ENCODE data around the gene ATF5. TPM values are rescaled to one million over a fixed set of nuclear protein-coding genes. Genes with fewer than 3 reads are reported as not detected.

Gene ATF5
- total and polyA plus RNA-seq, 10 of the 15 experiments (the other 5 are each of a cell fraction or from before 2014, with no cell fraction given): 9.1 to 133 (median 24.0) TPM

DNA sequence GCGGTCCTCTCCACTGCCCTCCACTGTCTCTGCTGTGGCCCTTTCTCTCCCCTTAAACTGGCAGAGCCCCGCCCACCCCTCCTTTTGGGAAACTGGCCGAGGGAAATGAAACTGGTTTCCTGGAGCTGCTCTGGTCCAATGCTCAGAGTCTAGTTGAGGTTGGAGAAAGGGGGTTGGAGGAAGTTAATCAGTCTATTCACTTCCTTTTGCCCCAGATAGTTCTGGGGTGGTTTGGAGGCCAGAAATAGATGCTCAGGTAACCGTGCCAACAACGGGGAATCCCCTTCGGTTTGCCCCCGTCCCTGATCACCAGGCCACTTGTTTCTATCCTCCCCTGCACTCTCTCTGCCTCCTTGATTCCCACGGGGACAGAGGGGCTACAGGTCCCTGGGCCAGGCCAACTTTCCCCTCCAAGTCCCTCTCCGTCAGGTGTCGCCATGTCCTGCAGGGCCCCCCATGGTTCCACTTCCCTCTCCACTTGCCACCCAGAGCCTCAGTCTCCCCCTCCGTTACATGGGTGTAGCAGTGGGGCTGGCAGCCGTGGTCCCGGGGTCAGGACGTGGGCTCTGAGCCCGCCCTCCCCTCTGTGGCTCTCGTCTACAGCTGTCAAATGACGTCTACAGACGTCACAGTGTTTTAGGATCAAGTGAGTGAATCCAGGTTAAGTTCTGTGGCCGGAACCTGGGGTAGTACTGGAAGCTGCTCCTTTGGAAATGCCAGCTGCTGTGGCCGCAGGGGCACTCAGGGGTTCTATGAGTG, 32.0 kb upstream of the ATF5 start, which contains the start of gene IL4I1 (continued):
- TF ChIP-seq PML (IDR thresholded peaks at IDR 0.05; ENCODE audit: low read length): peak; percentile 80; the same call in 1 of the 2 replicates
- no peak for TF ChIP-seq YY1 (IDR thresholded peaks at IDR 0.05; ENCODE audit: low read depth, low read length)
- no peak for TF ChIP-seq FOXK2 (IDR thresholded peaks at IDR 0.05)
- TF ChIP-seq, protein P1, sequence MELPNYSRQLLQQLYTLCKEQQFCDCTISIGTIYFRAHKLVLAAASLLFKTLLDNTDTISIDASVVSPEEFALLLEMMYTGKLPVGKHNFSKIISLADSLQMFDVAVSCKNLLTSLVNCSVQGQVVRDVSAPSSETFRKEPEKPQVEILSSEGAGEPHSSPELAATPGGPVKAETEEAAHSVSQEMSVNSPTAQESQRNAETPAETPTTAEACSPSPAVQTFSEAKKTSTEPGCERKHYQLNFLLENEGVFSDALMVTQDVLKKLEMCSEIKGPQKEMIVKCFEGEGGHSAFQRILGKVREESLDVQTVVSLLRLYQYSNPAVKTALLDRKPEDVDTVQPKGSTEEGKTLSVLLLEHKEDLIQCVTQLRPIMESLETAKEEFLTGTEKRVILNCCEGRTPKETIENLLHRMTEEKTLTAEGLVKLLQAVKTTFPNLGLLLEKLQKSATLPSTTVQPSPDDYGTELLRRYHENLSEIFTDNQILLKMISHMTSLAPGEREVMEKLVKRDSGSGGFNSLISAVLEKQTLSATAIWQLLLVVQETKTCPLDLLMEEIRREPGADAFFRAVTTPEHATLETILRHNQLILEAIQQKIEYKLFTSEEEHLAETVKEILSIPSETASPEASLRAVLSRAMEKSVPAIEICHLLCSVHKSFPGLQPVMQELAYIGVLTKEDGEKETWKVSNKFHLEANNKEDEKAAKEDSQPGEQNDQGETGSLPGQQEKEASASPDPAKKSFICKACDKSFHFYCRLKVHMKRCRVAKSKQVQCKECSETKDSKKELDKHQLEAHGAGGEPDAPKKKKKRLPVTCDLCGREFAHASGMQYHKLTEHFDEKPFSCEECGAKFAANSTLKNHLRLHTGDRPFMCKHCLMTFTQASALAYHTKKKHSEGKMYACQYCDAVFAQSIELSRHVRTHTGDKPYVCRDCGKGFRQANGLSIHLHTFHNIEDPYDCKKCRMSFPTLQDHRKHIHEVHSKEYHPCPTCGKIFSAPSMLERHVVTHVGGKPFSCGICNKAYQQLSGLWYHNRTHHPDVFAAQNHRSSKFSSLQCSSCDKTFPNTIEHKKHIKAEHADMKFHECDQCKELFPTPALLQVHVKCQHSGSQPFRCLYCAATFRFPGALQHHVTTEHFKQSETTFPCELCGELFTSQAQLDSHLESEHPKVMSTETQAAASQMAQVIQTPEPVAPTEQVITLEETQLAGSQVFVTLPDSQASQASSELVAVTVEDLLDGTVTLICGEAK (IDR thresholded peaks at IDR 0.05; ENCODE audit: borderline replicate concordance): no peak; the same call in 1 of the 2 replicates
- TF ChIP-seq, protein P2, sequence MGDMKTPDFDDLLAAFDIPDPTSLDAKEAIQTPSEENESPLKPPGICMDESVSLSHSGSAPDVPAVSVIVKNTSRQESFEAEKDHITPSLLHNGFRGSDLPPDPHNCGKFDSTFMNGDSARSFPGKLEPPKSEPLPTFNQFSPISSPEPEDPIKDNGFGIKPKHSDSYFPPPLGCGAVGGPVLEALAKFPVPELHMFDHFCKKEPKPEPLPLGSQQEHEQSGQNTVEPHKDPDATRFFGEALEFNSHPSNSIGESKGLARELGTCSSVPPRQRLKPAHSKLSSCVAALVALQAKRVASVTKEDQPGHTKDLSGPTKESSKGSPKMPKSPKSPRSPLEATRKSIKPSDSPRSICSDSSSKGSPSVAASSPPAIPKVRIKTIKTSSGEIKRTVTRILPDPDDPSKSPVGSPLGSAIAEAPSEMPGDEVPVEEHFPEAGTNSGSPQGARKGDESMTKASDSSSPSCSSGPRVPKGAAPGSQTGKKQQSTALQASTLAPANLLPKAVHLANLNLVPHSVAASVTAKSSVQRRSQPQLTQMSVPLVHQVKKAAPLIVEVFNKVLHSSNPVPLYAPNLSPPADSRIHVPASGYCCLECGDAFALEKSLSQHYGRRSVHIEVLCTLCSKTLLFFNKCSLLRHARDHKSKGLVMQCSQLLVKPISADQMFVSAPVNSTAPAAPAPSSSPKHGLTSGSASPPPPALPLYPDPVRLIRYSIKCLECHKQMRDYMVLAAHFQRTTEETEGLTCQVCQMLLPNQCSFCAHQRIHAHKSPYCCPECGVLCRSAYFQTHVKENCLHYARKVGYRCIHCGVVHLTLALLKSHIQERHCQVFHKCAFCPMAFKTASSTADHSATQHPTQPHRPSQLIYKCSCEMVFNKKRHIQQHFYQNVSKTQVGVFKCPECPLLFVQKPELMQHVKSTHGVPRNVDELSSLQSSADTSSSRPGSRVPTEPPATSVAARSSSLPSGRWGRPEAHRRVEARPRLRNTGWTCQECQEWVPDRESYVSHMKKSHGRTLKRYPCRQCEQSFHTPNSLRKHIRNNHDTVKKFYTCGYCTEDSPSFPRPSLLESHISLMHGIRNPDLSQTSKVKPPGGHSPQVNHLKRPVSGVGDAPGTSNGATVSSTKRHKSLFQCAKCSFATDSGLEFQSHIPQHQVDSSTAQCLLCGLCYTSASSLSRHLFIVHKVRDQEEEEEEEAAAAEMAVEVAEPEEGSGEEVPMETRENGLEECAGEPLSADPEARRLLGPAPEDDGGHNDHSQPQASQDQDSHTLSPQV (IDR thresholded peaks at IDR 0.05): 0 out of 2 replicates have a peak, but pooled peaks have one; percentile 8
- peak; percentile 70 for TF ChIP-seq MTA2 (IDR thresholded peaks at IDR 0.05; ENCODE audit: low read depth)
- 0 out of 2 replicates have a peak, but pooled peaks have one; percentile 9 for TF ChIP-seq CHD2 (IDR thresholded peaks at IDR 0.05; ENCODE audit: borderline replicate concordance, low read depth, low read length)
- no peak for TF ChIP-seq CEBPZ (IDR thresholded peaks at IDR 0.05; ENCODE audit: low read depth, low read length)
- TF ChIP-seq TBL1XR1 (IDR thresholded peaks at IDR 0.05; ENCODE audit: low read depth, low read length): peak; percentile 79
- peak; percentile 69 for TF ChIP-seq POLR2A (IDR thresholded peaks at IDR 0.05; ENCODE audit: low read depth, low read length)
- peak in 1 of 2 experiments; percentile 54; a peak in 3 of 4 replicates for TF ChIP-seq BHLHE40 (IDR thresholded peaks at IDR 0.05; ENCODE audit: borderline replicate concordance in 1 of 2, low read depth in 2 of 2, low read length in 1 of 2)
- TF ChIP-seq SPI1 (IDR thresholded peaks at IDR 0.05; ENCODE audit: borderline replicate concordance, insufficient read depth, low read depth, low read length): peak; percentile 79
- TF ChIP-seq ETV6 (conservative IDR thresholded peaks at IDR 0.05 in 1 of 2, IDR thresholded peaks at IDR 0.05 in 1 of 2; ENCODE audit: borderline replicate concordance in 1 of 2, low read depth in 1 of 2): peak in 1 of 2 experiments; percentile 88; a peak in 2 of 4 replicates
- no peak for TF ChIP-seq YBX1 (IDR thresholded peaks at IDR 0.05)
- peak; percentile 34 for TF ChIP-seq NBN (IDR thresholded peaks at IDR 0.05)
- TF ChIP-seq IKZF2 (IDR thresholded peaks at IDR 0.05): peak; percentile 95 to 97
- TF ChIP-seq MYB (IDR thresholded peaks at IDR 0.05; ENCODE audit: borderline replicate concordance, low read depth, low read length): no peak
- peak; percentile 90; the same call in 1 of the 2 replicates for TF ChIP-seq FOXM1 (IDR thresholded peaks at IDR 0.05; ENCODE audit: low read depth, low read length)
